ENCODE data around the gene PEAK1. TPM values are rescaled to one million over a fixed set of nuclear protein-coding genes. Genes with fewer than 3 reads are reported as not detected.

Gene PEAK1
- total RNA-seq, 1 donor from 2014 or later: 58.0 TPM

DNA sequence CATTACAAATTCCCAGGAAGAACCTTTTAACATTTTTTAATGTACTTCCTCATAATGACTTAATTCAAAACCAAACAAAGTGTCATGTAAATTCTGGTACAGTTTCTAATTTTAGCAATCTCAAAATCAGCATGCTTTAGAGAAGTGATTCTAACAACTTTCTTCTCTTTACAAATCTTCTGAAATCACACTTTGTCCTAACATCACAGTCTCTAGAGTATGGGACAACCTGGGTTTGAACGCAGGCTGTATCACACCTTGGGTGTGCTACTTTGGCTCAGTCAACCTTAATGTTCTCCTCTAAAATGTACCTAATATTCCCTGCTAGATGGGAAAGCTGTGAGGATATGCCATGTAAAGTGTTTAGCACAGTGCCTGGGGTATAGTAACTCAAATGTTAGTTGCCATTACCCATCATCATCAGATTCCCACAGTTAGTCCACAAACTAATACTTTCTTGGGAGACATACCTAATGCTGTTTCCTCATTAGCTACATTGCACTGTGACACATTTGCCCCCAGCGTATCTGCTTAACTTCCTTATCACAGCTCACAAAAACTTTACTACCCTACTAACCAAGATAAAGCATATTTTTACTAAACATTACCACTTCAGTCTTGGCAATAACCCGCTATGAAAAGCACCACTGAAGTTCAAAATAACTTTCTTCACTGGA is 352.1 kb downstream of the PEAK1 start:
- DNase-seq (ENCODE audit: low read depth): no peak

DNA sequence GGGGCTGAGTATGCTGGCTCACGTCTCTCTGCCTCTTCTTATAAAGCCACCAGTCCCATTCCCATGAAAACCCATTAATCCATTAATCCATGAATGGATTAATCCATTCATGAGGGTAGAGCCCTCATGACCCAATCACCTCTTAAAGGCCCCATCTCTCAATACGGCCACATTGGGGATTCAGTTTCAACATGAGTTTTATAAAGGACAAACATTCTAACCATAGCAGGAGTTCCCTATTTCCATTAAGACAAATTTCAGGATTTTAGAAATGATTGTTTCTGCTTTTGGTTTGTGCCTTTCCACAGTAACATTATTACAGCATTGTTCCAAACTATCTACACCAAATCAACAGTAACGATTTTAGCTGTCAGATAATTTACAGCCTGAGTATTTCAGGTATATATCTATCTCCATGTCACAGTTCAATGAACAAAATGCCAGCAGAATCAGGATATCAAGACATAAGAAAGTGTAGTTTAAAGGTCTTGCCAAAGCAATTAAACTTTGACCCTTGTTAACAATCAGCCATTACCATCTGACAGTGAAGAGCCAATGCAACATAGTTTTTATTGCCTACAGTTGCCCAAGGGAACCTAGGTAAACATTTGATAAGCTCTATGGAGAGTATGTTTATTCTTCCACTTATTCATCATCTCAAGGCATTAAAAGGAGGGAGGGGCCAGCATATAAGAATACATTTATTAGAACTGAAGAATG is 352.8 kb downstream of the PEAK1 start:
- peak; percentile 79 for DNase-seq (ENCODE audit: low read depth)

DNA sequence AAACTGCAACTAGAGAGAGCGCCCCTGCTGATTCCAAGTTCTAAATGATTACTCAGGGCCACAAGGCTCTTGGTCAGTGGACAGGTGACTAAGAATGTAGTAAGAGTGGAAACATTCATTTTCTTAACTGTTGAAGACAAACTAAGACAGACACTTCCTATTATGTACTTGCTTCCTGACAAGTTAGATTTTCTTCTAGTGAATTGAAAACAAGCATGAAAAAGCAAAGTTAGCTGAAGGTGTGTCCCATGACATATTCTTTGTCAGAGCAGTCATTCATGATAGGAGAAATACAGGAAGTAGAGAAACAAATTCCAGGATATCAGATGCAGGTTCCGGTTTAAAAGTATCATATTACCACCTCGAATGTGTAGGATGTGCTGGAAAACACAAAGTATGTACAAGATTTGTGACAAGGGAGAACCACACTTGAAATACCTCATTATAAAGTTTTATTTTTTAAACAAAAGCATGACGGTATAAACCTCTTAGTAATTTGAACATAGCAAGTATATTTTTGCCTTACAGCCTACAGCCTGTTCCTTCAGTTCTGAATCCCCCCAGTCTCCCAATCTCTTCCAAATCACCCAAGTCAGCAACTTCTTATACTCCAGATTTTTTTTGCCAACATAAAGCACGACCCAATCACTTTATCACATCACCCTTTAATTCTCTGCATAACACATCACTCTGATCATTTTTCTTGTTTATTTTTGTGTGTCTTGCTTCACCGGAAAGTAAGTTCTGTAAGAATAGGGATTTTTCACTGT is 355.2 kb downstream of the PEAK1 start:
- DNase-seq (ENCODE audit: low read depth): peak; percentile 96

DNA sequence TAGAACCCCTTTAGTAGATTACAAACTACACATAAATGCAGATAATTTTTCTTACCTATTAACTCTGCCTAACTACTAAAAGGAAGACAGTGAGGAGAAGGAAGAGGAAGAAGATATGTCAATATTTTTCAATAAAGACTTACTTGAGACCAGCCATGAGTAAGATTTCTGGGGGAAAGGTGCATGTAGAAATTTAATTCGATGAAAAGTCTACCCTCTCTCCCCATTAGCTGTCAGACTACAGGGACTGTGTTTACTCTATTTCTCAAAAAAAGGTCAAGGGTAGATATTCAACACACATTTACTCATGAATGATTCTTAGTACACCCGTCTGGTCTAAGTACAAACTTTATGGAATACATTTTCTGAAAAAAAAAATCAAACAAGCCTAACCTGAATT is 355.8 kb downstream of the PEAK1 start:
- DNase-seq (ENCODE audit: low read depth): no peak

GRCh38 chr15:77063249-77063648 is 356.7 kb downstream of the PEAK1 start:
- DNase-seq (ENCODE audit: low read depth): no peak

DNA sequence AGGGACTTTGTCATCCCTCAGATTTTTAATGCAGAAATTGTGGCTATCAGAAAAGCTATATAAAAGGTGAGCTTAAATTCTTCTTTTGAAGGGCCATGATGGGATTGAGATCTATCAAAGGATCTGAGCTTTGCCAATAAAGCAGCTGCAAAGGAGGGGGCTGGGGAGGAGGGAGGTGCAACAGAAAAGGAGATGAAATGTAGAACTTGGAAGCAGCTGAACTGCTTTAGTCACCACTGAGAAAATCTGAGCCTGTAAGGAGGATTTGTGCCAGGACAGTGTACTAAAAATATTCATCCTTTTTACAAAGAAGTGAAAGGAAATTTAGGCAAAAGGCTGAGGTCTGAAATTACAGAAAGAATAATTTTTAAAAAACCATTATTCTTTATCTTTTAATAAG is 359.4 kb downstream of the PEAK1 start:
- DNase-seq (ENCODE audit: low read depth): no peak

DNA sequence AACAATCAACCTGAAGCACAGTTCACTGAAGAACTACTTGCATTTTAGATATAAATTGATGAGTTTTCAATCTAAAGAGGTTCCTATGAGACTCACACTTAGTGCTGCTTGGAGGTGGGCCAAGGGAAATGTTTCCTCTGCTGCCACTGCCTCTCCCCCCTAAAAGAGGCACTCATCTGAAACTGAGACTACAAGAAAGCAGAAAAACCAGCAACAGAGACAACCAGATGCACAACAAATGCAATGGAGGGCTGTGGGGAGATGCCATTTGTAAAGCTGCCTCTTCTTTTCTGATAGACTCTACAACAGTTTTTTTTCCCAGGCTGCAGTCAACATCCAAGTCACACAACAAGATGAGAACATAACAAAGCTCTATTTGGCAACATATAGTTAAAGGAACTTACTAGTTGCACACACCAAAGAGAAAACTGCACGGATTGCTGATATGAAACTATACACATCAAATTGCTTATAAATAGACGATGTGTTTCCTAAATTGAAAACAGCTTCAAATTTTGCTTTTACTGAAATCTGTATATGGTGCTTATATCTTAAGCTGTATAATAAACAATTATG is 360.0 kb downstream of the PEAK1 start:
- no peak for DNase-seq (ENCODE audit: low read depth)

- DNase-seq (ENCODE audit: low read depth): no peak
These were observed 361.4 kb downstream of the PEAK1 start for GRCh38 chr15:77058468-77058867.

DNA sequence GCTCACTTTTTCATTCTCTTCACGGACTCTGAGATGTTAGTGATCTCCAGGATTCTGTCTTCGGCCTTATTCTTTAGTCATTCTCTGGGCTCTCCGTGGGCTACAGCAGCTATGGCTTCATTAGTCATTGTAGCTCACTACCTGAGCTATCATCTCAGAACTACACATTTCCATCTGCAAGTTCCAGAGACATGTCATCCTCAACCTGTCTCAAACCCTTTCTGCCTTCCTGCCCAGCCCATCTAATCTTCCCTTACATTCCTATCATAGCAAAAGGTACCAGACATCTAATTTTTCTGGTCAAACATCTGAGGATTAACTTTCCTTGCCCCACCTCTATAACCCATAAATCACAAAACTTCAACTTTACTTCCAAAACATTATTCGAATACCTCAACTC is 362.2 kb downstream of the PEAK1 start:
- DNase-seq (ENCODE audit: low read depth): no peak

DNA sequence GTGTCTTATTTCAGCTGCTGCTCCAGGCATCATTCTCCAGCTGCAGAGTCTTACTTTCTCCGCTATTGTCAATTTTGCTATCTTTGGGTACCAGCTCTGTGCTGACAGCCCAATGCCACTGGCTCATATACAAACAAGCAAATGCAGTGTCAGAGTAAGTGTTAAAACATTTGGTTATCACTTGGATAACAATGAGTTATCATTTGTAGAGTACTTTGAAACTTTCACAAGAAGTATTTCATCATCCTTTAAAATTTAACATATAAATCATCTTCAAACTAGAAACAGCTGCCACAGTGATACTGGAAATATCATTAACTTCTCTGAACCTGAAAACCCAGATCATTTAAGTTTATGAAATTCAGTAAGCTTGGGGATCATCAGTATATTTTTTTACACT is 362.8 kb downstream of the PEAK1 start:
- no peak for DNase-seq (ENCODE audit: low read depth)

GRCh38 chr15:77053709-77054108 is 366.2 kb downstream of the PEAK1 start:
- peak; percentile 22 for DNase-seq (ENCODE audit: low read depth)

DNA sequence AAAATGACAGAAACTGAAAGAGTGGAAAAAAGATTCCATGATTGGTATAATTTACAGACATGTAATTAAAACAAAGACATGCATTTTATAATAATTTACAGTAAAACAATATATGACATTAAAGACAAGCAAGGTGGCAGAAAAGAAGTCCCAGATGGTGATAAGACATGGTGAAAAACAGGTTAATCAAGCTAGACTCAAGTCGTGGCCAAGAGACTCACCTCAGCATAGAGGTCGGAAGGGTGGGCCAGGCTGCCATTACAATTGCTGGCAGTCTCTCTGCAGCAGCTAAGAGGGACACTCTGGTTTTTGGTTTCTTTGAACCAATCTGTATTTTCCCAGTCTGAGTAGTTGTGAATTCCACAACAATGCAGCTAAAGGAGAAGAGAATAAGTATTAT is 367.3 kb downstream of the PEAK1 start:
- no peak for DNase-seq (ENCODE audit: low read depth)

Other genes starting within 250 kb of the PEAK1 start
- 22.4 and 48.6 TPM in 2 replicates for gene HMG20A, start 784 bp upstream of the PEAK1 start, total RNA-seq
- not detected in 2 replicates for gene LINGO1, start 212.8 kb upstream of the PEAK1 start, total RNA-seq